ENCODE results near the gene MLLT10.

DNA sequence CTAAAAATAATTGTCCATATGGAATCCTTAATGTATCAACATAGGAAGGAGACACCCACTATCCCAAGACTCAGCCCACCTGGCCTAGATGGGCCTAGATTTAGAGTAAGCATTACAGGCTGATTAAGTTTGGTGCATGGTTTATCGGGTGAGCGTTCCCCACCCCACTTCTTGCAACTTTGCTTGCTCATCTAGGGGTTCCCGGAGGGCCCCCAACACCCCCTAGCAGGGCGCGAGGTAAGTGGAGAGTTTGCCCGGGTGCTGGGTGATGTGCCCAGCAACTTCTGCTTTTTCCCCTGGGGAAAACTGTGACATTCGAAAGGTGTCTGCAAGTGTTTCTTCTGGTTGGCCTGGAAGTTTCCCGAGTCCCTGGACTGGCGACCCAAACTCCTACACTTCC, 40.2 kb upstream of the MLLT10 start:
- no peak for TF ChIP-seq POLR2AphosphoS5 (IDR thresholded peaks at IDR 0.05; ENCODE audit: insufficient read depth in 1 of 2, low read depth in 1 of 2)
- TF ChIP-seq POLR2A (IDR thresholded peaks at IDR 0.05) = no peak

Measured in vagina (tissue), 2 donors.